GM10266 (cell line): ENCODE results near the gene ADCY7.

ENCODE experiments used
- DNase-seq: peaks from one replicate; pipeline ENCODE4 v3.0.0; 2012; ENCODE audit errors: extremely low spot score
- TF ChIP-seq, protein P1 (sequence below): IDR thresholded peaks from 2 replicates; pipeline ENCODE4 v1.5.1; 2012; ENCODE audit warnings: mild to moderate bottlenecking, low read depth; ENCODE audit not compliant: control insufficient read depth, insufficient read depth; ENCODE audit errors: missing control alignments

The ADCY7 gene

DNA sequence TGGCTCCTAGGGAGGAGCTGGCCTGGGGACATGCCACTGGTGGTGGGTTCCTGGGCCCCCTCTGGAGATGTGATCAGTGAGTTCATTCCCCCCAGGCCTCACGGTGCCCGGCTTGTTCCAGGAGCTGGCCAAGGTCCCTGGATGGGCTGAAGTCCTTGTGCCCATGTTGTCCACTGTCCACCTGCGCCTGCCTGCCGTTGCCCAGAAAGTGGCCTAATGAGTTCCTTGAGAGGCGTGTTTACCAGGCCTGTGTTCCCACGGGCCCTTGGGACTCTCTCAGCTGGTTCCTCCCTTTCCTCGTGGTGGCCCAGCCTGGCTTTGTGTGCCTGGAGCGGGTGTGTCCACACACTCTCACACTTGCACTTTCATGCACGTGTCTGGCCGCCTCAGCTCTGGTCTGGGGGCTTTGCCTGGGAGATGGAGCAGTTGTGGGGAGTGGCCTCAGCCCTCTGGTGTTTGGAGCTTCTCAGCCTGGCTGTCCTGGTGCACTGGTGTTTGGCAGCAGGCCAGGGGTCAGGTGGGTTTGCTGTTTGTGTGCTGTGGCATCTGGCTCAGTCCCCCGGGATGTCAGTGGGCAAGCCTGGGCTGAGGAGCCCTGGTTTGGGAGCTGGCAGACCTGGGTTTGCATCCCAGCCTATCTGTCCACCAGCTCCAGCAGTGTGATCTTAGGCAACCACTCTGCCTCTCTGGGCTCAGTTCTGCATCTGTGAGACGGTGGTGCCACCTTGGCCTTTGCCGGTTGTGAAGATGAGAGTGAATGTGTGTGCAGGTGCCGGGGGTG is 18.0 kb downstream of the ADCY7 start:
- TF ChIP-seq, protein P1, sequence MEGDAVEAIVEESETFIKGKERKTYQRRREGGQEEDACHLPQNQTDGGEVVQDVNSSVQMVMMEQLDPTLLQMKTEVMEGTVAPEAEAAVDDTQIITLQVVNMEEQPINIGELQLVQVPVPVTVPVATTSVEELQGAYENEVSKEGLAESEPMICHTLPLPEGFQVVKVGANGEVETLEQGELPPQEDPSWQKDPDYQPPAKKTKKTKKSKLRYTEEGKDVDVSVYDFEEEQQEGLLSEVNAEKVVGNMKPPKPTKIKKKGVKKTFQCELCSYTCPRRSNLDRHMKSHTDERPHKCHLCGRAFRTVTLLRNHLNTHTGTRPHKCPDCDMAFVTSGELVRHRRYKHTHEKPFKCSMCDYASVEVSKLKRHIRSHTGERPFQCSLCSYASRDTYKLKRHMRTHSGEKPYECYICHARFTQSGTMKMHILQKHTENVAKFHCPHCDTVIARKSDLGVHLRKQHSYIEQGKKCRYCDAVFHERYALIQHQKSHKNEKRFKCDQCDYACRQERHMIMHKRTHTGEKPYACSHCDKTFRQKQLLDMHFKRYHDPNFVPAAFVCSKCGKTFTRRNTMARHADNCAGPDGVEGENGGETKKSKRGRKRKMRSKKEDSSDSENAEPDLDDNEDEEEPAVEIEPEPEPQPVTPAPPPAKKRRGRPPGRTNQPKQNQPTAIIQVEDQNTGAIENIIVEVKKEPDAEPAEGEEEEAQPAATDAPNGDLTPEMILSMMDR, result no peak
- no peak for DNase-seq

DNA sequence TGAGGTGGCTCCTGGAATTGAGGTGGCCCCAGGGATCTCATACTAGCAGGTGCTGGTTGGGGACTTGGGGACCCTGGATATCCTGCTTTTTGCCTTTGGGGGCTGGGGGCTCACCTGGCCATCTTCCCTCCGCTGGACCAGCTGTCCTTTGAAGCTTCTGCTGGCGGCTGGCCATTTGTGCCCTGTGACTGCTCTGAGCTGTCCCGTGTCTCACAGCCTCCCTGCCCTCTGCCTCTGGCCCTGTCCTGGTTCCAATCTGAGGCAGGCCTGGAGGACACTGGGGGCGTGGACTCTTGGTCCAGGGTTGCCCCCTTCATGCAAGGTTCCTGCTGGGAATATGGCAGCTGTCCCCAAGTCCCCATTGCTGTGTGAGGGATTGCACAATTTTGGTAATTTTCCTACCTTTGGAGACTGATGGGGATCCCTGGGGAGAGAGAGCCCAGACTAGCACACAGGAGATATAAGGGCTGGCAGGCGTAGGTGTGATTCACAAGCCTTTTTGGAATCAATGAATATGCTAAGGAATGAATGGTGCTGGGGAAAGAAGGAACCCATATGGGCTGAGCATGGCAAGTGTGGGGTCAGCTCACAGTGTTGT is 19.2 kb downstream of the ADCY7 start:
- DNase-seq, result no peak
- TF ChIP-seq, protein P1, result no peak

GRCh38 chr16:50286681-50287080 is 20.3 kb downstream of the ADCY7 start:
- DNase-seq, result no peak
- TF ChIP-seq, protein P1, result no peak

DNA sequence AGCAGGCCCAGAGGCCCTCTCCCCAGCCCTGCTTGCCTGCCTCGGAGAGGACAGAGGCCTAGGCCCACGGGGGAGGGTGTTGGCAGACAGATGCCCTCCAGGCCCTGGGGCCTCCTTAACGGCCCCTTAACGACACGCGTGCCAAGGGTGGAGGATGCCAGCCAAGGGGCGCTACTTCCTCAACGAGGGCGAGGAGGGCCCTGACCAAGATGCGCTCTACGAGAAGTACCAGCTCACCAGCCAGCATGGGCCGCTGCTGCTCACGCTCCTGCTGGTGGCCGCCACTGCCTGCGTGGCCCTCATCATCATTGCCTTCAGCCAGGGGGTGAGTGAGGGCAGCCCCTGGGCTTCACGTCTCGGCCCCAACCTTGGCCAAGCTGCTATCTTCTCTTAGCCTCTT is 21.7 kb downstream of the ADCY7 start:
- no peak for DNase-seq
- TF ChIP-seq, protein P1, result no peak

DNA sequence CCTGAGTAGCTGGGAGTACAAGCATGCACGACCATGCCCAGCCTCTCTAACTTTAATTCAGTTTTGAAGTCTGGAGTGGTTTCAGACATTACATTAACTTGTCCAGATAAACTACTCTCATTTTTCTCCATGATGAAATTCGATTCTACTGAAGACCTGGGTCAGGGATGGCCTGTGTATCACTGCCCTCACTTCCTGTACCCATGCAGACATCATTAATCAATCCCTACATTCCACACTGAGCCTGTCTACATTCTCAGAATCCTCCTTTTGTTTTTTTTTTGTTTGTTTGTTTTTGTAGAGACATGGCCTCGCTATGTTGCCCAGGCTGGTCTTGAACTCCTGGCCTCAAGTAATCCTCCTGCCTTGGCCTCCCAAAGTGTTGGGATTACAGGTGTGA is 22.6 kb downstream of the ADCY7 start:
- TF ChIP-seq, protein P1, result no peak

DNA sequence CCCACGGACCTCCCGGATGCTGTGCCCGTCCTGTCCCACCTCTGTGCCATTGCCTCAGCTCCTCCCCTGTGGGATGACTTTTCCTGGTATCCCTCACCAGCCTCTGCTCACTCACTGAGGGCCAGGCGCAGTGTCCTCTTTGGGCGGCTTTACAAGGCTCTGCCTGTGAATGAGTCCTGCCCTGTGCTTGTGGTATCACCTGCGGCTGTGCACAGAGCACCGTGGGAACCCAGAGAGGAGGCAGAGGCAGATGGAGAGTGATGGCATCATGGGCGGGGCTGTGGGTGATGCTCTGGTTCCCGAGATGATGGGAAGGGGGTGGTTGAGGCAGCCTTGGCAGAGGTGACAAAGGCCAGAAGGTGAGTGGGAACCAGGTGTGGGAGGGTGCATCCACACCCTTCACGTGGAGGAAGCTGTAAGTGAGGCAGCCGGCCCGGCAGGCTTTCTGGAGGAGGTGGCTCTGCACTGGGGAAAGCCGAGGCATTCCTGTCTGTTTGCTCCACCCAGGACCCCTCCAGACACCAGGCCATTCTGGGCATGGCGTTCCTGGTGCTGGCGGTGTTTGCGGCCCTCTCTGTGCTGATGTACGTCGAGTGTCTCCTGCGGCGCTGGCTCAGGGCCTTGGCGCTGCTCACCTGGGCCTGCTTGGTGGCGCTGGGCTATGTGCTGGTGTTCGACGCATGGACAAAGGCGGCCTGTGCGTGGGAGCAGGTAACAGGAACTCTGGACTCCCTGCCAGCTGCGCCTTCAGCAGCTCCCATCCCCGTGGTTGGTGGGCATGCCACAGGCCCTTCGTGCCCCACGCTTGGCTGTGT is 23.8 kb downstream of the ADCY7 start:
- no peak for DNase-seq
- TF ChIP-seq, protein P1, result no peak

More for the DNA sequence above, 22.6 kb downstream of the ADCY7 start:
- no peak for DNase-seq
